Limb (tissue), 2 donors: Measurements from ENCODE around the gene GYPB.
"Not testable (repeated sequence)": the region's sequence is repeated elsewhere in the genome, so short reads cannot be mapped to it uniquely, and the experiment has no call there.

Experiments used
- DNase-seq, 2 donors: peaks; one replicate each; pipeline ENCODE4 v3.0.0-alpha.2; 2016; ENCODE audit errors: extremely low spot score in 2 of 2

Gene GYPB

DNA sequence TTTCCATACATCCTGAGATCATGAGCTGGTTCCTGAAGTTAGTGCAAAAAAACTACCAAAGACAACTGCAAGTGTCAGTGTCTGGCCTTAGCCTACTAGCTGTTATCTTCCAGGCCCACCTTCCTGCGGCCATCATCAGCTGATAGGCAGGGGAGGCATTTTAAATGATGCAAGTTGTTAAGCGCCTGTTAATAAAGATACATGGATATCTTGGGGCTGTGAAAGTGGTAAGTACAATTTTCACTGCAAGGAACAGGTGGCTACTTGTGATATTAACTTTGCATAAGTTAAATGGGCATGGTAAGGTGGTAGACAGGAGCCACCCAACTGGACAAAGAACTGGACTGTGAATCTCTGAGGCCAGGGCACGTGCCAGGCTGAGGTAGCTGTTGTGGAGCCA, at the start of gene GYPB:
TSS of gene GYPB (minus strand) at position 104 of the 400 bp plus-strand sequence. CDS start at position 11, 93 bp downstream.
- not testable (repeated sequence) for DNase-seq

DNA sequence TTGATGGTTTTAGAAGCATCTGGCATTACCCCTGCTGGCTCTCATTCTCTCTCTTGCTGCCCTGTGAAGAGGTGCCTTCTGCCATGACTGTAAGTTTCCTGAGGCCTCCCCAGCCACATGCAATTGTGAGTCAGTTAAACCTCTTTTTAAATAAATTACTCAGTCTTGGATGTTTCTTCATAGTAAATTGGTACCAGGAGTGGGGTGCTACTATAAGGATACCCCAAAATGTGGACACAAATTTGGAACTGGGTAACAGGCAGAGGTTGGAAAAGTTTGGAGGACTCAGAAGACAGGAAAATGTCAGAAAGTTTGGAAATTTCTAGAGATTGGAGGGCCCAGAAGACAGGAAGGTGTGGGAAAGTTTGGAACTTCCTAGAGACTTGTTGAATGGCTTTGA, 42.4 kb upstream of the GYPB start:
- not testable (repeated sequence) for DNase-seq

DNA sequence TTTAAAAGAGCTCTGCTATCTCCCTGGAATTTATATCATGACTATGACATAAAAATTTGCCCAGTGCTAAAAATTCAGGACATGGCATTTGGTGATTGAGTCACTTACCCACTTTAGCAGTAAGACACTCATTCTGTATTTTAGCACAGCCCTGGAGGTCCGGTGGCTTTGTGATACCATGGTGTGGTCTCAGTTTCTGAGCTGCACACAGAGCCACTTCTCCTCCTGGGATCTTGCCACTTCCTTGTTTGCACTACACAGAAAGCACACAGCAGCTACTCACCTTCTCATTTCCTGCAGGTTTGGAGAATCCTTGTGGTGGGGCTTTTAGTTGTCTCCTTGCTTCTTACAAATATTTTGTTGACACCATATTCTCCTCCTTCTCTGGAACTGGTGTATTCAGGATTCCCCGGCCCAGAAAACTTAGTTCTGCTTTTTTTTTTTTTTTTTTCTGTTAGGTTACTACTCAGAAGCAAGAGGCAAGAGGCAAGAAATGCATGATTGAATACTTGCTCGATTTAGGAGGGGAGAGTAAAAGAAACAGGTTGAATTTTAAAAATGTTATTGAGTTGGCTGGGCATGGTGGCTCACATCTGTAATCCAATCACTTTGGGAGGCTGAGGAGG, 41.2 kb upstream of the GYPB start:
- DNase-seq = not testable (repeated sequence)

DNA sequence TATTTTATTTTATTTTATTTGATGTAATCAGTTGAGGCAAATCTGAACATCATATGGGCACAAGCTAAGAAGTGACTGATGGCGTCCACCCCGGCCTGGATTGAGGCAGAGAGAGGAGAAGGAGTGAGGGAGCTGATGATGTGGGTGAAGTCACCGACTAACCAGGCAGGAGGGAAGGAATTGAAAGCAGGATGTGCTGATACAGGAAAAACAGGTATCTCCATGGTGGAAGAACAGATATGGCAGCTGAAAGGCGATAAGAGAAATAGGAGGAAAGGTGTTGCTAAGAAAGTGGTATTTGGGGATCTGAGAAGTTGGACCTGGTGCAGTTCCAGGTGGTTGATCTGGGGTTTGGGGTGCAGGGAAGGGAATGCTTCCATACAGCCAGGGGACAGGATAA, 37.6 kb upstream of the GYPB start:
- DNase-seq = no peak

DNA sequence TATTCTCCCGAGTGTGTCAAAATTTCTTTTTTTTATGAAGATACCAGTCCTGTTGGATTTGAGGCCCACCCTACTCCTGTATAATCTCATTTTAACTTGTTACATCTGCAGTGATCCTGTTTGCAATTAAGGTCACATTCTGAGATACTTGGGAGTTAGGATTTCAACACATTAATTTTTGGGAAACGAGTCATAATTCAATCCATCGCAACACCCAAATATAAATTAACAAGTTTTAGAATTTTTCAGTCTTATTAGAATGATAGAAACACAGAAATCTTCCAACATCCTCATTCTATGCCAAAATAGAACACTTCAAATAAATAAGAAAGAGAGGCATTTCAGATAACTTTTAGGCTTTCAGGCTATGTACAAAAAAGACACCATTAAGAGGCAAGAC, 36.2 kb upstream of the GYPB start:
- not testable (repeated sequence) for DNase-seq

DNA sequence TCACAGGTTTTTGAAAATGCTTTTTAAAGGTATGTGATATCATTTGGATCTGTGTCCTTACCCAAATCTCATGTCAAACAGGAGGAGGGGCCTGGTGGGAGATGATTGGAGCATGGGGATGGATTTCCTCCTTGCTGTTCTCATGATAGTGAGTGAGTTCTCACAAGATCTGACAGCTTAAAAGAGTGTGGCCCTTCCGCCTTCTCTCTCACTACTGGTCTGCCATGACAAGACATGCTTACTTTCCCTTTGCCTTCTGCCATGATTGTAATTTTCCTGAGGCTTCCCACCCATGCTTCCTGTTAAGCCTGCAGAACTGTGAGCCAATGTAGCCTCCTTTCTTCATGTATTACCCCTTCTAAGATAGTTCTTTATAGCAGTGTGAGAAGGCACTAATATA, 32.3 kb upstream of the GYPB start:
- not testable (repeated sequence) for DNase-seq

DNA sequence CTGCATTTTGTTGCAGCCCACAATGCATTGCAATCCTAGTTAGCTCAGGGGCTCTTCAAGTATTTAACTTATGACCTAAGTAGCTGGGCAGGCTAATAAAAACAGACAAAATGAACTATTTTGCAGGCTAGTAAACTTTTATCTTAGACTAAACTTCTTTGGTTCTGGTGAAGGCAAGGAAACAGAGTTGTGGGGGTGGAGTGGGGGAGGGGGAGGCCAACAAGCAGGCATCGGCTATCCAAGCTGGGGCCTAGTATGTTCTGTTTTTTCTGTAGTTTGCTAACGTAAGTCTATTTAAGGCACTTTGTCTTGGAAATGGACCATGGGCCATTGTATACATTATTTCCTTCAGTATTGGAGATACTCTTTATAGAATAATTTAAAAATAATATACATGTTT, 31.5 kb upstream of the GYPB start:
- DNase-seq = not testable (repeated sequence)

DNA sequence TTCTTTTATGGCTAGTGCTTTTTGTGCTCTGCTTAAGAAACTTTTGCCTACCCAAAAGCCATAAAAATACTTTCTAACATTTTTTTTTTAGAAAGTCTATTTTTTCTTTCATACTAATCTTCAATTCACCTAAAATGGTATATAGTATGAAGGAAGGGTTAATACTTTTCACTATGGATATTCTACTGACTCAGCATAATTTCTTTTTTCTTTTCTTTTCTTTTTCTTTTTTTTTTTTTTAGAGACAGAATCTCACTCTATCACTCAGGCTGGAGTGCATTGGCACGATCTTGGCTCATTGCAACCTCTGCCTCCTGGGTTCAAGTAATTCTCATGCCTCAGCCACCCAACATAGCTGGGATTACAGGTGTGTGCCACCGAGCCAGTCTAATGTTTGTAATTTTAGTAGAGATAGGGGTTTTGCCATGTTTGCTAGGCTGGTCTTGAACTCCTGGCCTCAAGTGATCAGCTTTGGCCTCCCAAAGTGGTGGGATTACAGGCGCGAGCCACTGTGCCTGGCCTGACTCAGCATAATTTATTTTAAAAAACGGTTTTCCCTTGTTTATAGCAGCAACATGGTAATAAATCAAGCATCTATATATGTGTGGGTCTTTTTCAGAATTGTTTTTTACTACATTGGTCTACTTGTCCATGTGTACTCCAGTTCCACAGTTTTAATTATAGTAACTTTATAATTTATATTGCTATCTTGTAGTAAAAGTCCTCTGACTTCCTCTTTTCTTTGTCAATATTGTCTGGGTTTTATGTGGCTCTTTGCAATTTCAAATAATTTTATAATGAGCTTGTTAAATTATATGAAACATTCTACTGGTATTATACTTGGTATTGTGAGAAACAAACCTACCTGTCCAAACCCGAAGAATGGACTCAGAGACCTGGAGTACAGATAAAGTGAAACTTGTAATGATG, 30.6 kb upstream of the GYPB start:
- DNase-seq = not testable (repeated sequence)

DNA sequence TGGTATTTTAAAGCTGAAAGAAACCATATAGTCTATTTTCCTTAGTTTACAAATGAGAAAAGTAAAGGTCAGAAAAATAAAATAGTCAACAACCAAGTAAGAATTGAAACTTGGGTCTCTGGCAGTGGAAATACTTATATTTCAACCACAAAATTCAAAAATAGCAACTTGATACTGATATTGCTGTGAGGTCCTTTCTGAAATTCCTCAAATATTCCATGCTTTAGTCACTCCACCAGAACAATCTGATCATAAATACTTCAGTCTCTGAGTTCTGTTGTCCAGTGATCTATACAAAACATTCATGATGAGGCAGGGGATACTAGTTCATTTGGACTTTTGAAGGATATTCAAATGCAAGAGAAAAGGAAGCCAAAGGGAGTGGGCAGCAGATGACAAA, 25.8 kb upstream of the GYPB start:
- not testable (repeated sequence) for DNase-seq

DNA sequence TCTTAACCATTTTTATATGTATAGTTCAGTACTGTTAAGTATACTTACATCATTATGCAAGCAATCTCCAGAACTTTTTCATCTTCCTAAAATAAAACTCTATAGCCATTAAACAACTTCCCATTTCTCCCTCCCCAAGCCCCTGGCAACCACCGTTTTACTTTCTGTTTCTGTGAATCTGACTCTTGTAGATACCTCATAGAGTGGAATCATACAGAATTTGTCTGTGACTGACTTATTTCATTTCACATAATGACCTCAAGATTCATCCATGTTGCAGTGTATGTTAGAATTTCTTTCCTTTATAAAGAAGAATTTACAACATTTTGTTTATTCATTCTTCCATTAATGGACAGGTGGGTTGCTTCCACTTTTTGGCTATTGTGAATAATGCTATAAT, 13.4 kb upstream of the GYPB start:
- DNase-seq = not testable (repeated sequence)

DNA sequence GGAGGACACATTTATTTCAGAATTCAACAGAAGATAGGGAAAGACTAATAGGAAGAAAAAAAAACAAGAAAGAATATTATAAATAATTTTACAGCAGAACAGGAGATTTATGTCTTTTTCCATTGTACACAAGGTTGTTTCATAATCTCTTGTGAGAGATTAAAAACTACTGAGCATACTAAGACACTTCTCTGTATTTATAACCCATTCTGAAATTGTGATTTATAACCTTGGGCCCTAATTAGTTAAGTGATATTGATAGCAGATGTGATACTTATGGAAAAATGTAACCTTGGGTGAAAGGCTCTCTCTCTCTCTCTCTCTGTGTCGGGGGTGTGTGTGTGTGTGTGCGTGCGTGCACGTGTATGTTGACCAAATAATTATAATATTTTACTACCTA, 12.7 kb upstream of the GYPB start:
- DNase-seq = not testable (repeated sequence)

DNA sequence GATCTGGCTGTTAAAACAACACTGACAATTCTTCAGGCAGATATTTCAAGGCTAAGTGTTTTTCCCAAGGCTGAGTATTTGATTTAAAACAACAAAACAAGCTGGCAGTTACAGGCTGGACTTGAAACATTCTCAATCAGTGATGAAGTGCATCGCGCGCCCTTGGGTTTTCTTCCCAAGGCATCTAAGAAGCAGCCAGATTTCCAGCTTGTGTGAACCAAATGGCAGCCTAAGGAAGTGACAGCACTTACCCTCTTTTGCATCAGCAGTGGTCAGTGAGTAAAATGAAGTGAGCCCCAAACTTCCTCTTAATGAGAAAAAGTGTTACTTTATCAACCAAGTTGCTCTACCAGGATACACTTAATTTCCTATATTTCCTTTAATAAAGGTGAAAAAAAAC, 12.2 kb upstream of the GYPB start:
- not testable (repeated sequence) for DNase-seq

DNA sequence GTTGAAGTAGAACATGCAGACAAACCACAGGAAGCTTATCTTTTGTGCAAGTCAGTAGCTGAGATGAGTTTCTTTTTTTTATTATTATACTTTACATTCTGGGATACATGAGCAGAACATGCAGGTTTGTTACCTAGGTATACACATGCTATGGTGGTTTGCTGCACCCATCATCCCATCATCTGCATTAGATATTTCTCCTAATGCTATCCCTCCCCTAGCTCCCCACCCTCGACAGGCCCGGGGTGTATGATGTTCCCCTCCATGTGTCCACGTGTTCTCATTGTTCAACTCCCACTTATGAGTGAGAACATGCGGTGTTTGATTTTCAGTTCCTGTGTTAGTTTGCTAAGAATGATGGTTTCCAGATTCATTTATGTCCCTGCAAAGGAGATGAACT, 11.5 kb upstream of the GYPB start:
- DNase-seq = not testable (repeated sequence)

DNA sequence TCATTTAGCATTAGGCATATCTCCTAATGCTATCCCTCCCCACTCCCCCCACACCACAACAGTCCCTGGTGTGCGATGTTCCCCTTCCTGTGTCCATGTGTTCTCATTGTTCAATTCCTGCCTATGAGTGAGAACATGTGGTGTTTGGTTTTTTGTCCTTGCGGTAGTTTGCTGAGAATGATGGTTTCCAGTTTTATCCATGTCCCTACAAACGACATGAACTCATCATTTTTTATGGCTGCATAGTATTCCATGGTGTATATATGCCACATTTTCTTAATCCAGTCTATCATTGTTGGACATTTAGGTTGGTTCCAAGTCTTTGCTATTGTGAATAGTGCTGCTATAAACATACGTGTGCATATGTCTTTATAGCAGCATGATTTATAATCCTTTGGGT, 7.5 kb upstream of the GYPB start:
- not testable (repeated sequence) for DNase-seq

DNA sequence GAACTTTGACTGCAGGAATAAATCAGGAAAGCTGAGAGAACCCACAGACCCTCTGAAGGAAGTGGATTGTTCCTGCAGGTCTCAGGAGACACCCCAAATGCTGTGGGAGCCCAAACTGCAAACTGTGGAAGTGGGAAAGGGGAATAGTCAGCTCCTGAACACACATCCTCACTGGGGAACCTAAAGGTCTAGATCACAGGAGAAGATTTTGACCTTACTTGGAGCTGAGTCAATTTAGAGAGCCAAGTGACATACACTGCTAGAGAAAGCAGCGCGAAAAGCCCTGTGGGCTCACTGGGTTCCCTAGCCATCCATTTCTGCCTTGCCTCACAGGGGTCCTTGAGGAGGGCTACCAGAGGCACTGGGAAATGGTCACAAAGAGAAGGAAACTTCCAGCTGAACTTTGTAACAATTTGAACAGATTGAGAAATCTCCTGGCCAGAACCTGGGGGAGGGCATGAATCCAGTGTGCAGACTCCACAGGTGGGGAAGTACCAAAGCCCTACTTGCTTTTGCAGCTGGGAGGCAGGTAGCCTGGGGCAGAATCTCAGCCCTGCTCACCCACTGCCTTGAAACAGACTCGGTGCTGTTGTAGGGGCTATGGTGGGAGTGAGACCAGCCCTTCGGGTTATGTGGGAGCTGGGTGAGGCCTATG, 5.3 kb upstream of the GYPB start:
- not testable (repeated sequence) for DNase-seq

DNA sequence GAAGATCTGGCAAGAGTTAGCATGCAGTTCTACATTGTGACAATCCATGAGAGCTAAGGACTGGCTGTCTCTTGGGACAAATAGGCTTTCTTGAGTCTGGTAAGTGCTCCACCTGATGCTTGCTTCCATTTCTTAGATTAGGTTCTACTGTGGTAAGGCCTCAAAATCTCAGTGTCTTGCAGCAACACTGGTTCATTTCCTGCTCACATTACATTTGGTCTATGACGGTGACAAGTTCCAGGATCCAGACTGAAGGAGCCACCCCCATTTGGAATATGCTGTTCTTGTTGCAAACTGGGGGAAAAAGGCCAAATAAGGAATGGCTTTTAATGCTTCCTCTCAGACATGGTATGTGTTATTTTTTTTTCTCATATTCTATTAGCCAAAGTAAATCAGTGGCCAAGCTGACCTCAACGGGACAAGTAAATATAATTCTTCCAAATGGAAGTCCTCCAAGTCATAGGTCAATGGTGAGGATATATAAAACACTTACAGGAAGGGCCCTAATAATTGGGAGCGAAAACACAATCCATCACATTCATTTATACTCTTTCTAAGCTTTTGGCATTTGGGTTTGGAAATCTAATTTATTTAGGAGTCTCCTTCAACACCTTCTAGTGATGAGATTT, 3.7 kb upstream of the GYPB start:
- DNase-seq = not testable (repeated sequence)

DNA sequence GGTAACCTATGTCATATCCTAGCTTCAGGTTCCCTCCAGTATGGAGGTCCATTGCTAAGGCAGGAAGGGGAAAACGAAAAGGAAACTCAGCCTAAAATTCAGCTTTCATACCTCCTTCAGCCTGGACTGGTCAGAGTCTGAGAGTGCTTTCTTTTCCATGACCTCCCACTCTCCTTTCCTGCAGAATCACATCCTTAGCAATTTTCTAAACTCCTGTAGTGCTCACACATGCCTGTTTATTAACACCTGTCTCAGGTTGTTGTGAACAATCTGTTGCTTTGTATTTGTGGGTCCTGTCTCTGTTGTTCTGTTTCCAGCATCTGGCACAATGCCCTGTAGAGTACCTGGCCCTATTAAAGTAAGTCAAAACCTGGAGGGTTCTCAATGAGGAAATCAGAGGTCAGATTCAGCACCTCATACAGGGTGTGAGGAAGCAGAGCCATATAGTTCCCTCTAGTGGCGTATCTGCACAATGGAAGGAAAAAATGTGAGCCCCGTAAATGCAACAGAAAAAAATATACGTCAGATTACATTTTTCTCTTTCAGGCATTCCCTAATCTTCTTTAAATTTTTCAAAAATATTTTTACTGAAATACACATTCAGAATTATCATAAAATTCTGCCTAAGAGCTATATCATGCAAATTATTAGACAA, 2.3 kb upstream of the GYPB start:
- peak in 1 of 2 donors; percentile 4 for DNase-seq

DNA sequence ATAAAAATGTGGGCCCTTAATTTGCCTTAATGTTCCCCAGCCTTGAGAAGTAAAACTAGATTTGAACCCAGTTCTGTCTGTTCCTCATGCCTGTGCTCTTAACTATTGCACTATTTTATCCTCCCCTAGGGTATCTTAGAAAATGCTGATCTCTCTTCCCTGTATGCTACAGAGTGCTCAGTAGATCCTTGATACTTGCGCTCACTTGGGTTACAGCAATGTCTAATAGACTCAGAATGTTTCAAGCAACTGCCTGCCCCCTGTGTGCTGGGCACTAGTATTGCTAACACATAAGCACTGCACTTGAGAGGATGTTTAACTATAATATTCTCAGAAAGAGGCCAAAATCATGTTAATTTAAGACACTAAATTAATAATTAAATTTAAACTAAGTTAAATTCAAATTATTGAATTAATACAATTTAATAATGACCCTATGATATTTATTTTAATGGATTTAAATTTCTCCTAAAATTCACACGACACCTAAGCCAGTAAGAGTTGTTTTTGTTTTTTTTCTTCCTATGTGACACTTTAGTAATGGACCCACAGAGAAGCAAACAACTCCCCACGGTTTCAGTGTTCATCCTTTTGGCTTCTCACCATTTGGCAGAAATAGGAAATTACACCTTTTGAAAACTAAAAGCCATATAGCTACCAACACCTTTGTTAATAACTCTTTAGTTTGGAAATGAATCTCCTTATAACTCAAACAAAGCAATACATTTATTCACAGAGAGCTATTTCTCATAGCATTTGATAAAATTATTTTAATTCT, 768 bp downstream of the GYPB start:
- not testable (repeated sequence) for DNase-seq

DNA sequence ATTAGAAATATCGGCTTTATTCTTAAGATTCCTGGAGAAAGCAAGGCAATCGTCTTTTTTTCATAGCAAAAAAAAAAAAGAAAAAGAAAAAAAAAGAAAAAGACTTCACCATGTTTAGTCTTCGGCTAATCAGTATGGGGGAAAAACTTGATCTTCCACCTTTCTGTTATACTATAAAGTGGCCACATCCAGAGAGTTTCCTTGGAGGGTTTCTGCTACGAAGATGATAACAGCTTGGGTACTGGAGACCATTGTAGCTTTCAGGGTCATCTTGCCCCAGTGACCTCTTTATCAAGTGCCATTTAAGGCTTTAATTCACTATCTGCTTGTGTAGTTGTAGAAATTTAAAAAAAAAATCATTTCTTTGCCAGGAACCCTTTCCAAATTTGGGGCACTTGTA, 1.9 kb downstream of the GYPB start:
- not testable (repeated sequence) for DNase-seq

DNA sequence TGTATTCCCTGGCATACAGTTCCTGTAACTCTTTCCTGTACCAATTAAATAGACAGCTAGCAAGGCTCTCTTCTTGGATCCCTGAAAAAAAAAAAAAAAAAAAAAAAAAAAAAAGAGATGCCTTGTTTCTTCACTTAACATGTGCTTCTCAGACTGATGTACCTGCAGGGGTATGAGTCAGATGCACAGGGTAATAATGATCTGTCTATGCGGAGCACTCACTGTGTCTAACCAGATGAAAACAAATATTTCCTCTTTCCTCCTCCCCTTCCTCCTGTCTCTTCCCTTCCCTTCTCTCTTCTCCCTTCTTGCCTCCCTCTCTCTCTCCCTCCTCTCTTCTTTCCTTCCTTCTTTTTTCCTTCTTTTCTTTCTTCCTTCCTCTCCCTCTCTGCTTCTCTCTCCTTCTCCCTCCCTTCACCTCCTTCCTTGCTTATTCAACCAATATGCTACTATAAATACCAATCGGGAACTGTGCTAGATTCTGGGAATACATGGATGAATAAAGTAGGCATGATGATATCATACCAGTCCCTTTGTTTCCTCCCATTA, 3.0 kb downstream of the GYPB start:
- not testable (repeated sequence) for DNase-seq
